Body of pancreas (tissue), 4 donors: ENCODE results near the gene PRSS38. TPM values are rescaled to one million over a fixed set of nuclear protein-coding genes. Genes with fewer than 3 reads are reported as not detected.

Source experiments
- ATAC-seq: fragments of 150-250 bp; one replicate; pipeline ENCODE4 v1.9.1; 2016
- DNase-seq, 4 donors: peaks; one replicate each; pipeline ENCODE4 v3.0.0-alpha.2; 2019
- H3K27ac ChIP-seq, 4 donors: fragments of 200-600 bp; sonication (generic); 1 replicate in 3 of 4; 2 replicates in 1 of 4; pipeline versions ENCODE4 v1.5.1 to v1.6.1; 2016 to 2019; ENCODE audit warnings: mild to moderate bottlenecking in 1 of 4, mixed read lengths in 1 of 4, moderate library complexity in 1 of 4
- H3K27me3 ChIP-seq, 2 donors: fragments of 200-600 bp; sonication (generic); one replicate each; pipeline ENCODE4 v1.6.0; 2016; ENCODE audit warnings: mild to moderate bottlenecking in 1 of 2
- H3K36me3 ChIP-seq, 2 donors: fragments of 200-600 bp; sonication (generic); replicated peaks in 1 of 2; 2 replicates each; pipeline ENCODE4 v1.5.1; 2016; ENCODE audit warnings: low read depth in 2 of 2; ENCODE audit not compliant: insufficient read depth in 1 of 2
- H3K4me1 ChIP-seq: fragments of 200-600 bp; sonication (generic); one replicate; pipeline ENCODE4 v1.6.0; 2016
- H3K4me3 ChIP-seq, 2 donors: fragments of 200-600 bp; sonication (generic); 1 replicate in 1 of 2; 2 replicates in 1 of 2; pipeline ENCODE4 v1.5.1; 2016 to 2019
- H3K9me3 ChIP-seq, 3 donors: fragments of 200-600 bp; sonication (generic); 1 replicate in 2 of 3; 2 replicates in 1 of 3; pipeline ENCODE4 v1.5.1; 2016
- CTCF ChIP-seq, 7 experiments: fragments of 450-650 bp in 4 of 7; fragments of 200-600 bp in 3 of 7; sonication (generic) in 3 of 7; IDR thresholded peaks; one replicate each; pipeline ENCODE4 v1.5.1; 2016 to 2019; ENCODE audit warnings: antibody characterized with exemption in 7 of 7
- POLR2A ChIP-seq, 3 donors: fragments of 450-650 bp; IDR thresholded peaks; one replicate each; pipeline ENCODE4 v1.6.1; 2016; ENCODE audit warnings: antibody characterized with exemption in 3 of 3, mild to moderate bottlenecking in 2 of 3
- WGBS, 2 donors: methylation state at CpG; one replicate each; pipeline ENCODE4 v1.1.5; 2017; 5-methylcytosine and 5-hydroxymethylcytosine counted together
- intact Hi-C: fragments of 100-400 bp; cut with DNase I; formaldehyde crosslinking; loops from one replicate; pipeline ENCODE4 v1.15.1; 2023
- total RNA-seq, 2 donors: library from RNA; depleted of rRNA; stranded (reverse); fragments of >200 nt; gene quantifications; one replicate each; pipeline ENCODE4 v1.1.0, GENCODE V29; 2016

Gene PRSS38
- total RNA-seq, 2 donors from 2014 or later: not detected

GRCh38 chr1:227770812-227771211, 44.7 kb upstream of the PRSS38 start:
- no peak for DNase-seq
- ATAC-seq: no peak
- H3K36me3 ChIP-seq: peaks cover 0 to 14% of the 10 kb centered on the region in 2 donors

GRCh38 chr1:227771326-227771725, 44.1 kb upstream of the PRSS38 start:
- 87 to 94% methylated on average over 3 to 5 of the region's 8 CpGs for WGBS, 2 donors
- Histone ChIP-seq H3K36me3 (peaks cover 0 to 14% of the 10 kb centered on the region in 2 donors), H3K27me3 (no peaks in the 10 kb centered on the region), H3K4me1 (peaks cover under 1% of the 10 kb centered on the region), H3K27ac (no peak overlapping the region), H3K4me3 (no peak overlapping the region), H3K9me3 (no peaks in the 10 kb centered on the region)
- DNase-seq (no peak), ATAC-seq (no peak)
- intact Hi-C loops: no loop called here
- TF ChIP-seq POLR2A (IDR thresholded peaks at IDR 0.05) (no peak), CTCF (IDR thresholded peaks at IDR 0.05) (no peak)

More at GRCh38 chr1:227770812-227771211, 44.7 kb upstream of the PRSS38 start:
- TF ChIP-seq POLR2A (IDR thresholded peaks at IDR 0.05) (no peak), CTCF (IDR thresholded peaks at IDR 0.05) (no peak)
- Histone ChIP-seq H3K4me1 (peaks cover 5% of the 10 kb centered on the region), H3K27ac (no peak overlapping the region), H3K4me3 (no peak overlapping the region), H3K9me3 (no peaks in the 10 kb centered on the region), H3K27me3 (no peaks in the 10 kb centered on the region)
- intact Hi-C loops: no loop called here
- 94 to 98% methylated on average over 7 to 13 of the region's 13 CpGs for WGBS, 2 donors

- Histone ChIP-seq H3K4me3 (no peak overlapping the region), H3K4me1 (no peaks in the 10 kb centered on the region), H3K27me3 (no peaks in the 10 kb centered on the region), H3K9me3 (no peaks in the 10 kb centered on the region), H3K36me3 (peaks cover 0 to 14% of the 10 kb centered on the region in 2 donors), H3K27ac (no peak overlapping the region)
- DNase-seq (no peak), ATAC-seq (no peak)
- 88 to 90% methylated on average over 5 to 7 of the region's 7 CpGs for WGBS, 2 donors
- TF ChIP-seq CTCF (IDR thresholded peaks at IDR 0.05): no peak
- no peak for TF ChIP-seq POLR2A (IDR thresholded peaks at IDR 0.05)
- intact Hi-C loops: no loop called here
Measured at GRCh38 chr1:227771771-227772170, 43.7 kb upstream of the PRSS38 start.

- TF ChIP-seq CTCF (IDR thresholded peaks at IDR 0.05) (no peak), POLR2A (IDR thresholded peaks at IDR 0.05) (no peak)
- intact Hi-C loops: no loop called here
- no peaks in the 10 kb centered on the region for H3K27me3 ChIP-seq
- H3K36me3 ChIP-seq: peaks cover 0 to 2% of the 10 kb centered on the region in 2 donors
- no peaks in the 10 kb centered on the region for H3K9me3 ChIP-seq
- 88 to 91% methylated on average over 15 of the region's 15 CpGs for WGBS, 2 donors
- ATAC-seq (no peak), DNase-seq (no peak)
- H3K27ac ChIP-seq: no peak overlapping the region
- H3K4me1 ChIP-seq: no peaks in the 10 kb centered on the region
- no peak overlapping the region for H3K4me3 ChIP-seq
Measured at GRCh38 chr1:227773558-227773957, 41.9 kb upstream of the PRSS38 start.

GRCh38 chr1:227774051-227774731, 41.3 kb upstream of the PRSS38 start:
- ATAC-seq: no peak
- no peak for DNase-seq
- WGBS, 2 donors: 79 to 90% methylated on average over 5 to 11 of the region's 13 CpGs
- Histone ChIP-seq H3K9me3 (no peaks in the 10 kb centered on the region), H3K27me3 (no peaks in the 10 kb centered on the region), H3K4me3 (no peak overlapping the region), H3K36me3 (no peaks in the 10 kb centered on the region), H3K27ac (no peak overlapping the region), H3K4me1 (no peaks in the 10 kb centered on the region)
- TF ChIP-seq POLR2A (IDR thresholded peaks at IDR 0.05): no peak
- no peak for TF ChIP-seq CTCF (IDR thresholded peaks at IDR 0.05)
- intact Hi-C loops: no loop called here
